Activated CD4-positive, CD25-positive, alpha-beta regulatory T cell treated with anti-CD3 and anti-CD28 coated beads, Interleukin-2, amount 50 U/mL, for 16 hours (primary cell): ENCODE data around the gene TMEM247.
"Not testable (repeated sequence)": the region's sequence is repeated elsewhere in the genome, so short reads cannot be mapped to it uniquely, and the experiment has no call there.

ENCODE experiments used
- DNase-seq: peaks from one replicate; pipeline ENCODE4 v3.0.0-alpha.2; 2020; ENCODE audit warnings: low read depth, low spot score

The TMEM247 gene

DNA sequence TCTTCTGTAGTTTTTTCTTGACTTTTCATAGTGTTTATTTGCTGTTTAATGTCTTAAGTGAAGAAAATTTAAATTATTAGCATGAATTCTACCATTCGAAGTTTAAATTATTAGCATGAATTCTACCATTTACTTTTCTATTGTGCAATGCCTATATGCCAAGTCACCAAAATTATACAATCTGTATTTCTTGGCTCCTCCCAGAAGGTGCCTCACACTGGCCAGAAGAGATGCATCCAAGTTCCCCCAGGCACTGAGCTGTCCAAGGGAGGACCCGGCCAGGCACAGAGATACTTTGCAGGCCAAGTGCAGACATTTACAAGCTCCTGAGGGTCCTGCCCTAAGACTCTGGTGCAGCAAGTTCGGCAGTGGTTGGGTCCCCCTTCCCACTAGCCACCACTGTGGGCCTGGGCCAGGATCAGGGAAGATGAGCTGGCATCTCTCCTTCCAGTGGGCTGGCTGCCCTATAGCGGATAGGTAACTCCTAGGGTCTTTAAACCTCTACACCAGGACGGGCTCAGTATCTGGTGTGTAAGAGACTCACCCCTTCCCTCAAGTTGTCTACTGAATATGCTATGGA, 31.3 kb downstream of the TMEM247 start:
- DNase-seq: no peak

DNA sequence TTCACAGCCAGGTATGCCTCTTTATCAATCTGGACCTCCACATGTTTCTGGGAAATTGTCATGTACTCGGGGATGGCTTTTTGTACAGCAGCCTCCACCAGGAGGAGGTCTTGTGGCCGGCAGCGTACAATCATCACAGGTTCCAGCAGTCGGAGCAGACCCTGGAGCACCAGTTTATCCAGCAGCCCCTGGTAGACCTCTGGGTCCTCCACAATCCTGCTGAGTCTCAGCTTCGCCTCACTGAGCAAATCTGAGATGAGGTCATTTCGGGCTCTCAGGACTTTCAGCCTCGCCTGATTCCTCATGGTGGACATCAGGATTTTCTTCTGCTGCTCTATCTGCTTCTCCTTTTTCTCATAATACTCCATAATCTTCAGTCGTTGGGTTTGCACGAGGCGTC, 32.8 kb downstream of the TMEM247 start:
- no peak for DNase-seq

DNA sequence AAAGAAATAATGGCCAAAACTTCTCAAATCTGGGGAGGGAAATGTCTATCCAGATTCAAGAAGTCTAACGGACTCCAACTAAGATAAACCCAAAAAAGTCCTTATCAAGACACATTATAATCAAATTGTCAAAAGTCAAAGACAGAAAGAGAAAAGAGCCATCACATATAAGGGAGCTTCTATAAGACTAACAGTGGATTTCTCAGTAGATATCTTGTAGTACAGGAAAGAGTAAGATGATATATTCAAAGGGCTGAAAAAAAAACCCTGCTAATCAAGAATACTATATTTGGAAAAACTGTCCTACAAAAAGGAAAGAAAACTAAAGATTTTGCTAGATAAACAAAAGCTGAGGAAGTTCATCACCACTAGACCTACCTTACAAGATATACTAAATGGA, 35.4 kb downstream of the TMEM247 start:
- no peak for DNase-seq

DNA sequence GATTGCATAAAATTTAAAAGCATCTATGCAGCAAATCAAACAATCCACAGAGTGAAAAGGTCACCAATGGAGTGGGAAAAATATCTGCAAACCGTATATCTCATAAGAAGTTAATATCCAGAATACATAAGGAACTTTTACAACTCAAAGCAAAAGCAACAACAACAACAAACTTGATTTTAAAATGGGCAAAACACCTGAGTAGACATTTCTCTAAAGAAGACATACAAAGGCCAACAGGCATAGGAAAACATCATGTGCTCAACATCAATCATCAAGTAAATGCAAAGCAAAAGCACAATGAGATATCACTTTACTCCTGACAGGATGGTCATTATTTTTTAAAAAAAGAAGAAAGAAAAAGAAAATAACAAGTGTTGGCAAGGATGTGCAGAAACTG, 38.1 kb downstream of the TMEM247 start:
- DNase-seq: no peak

DNA sequence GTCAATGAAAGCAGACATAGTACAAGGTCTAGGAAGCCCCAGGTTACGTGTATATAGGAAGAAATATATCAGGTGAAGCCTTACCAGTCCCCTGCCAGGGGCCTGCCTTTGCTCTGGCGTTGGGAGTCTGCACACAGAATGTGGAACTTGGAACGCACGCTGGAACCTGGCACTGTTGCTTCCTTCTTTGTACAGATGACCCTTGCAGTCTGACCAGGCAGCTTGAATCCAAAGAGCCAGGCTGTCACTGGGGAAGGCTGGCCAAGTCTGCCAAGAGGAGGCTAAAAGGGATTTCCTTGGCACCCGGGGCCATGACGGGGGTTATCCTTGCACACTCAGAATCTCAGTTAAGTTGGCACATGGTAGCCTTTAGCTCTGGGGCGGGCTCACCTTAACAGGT, 39.5 kb downstream of the TMEM247 start:
- DNase-seq: no peak

DNA sequence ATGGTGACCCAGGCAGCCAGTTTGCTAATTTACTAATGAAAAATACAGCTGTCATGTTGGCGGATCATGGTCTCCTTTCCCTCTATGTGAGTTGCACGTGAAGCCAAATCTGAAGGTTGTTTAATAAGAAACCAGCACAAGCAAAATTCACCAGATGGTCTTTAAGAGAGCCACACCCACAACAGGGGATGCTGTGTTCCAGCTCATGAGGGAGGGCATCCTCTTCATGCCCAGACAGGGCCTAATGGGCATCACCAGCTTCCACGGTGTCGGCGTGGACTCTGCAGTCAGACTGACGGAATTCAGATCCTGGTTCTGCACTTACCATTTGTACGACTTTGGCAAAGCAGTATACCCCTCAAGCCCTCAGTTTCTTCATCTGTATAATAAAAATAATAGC, 39.9 kb downstream of the TMEM247 start:
- no peak for DNase-seq

DNA sequence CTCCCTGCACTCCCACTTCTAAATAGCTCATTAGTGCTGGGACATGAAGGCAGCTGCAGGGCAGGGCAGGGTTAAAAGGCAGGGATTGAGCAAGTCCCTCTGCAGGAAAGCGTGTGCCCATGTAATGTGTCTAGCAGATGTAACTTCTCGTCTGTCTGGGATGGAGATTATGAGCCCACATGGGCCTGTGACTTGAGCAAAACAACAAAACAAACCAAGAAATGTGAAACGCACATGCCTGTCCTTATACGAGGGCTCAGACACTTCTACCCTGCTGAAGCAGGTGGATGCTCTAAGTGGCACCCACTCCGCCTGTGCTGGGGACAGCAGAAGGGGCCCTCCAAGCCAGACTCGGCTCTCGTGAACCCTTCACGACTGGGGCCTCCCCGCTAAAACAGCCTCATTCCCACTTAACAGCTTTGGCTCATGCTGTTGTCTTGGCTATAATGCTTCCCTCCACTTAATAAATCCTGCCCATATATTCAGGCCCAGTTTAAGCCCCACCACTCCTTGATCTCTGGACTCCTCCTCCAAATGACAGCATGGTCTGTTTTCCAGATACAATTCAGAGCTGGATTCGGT, 40.9 kb downstream of the TMEM247 start:
- no peak for DNase-seq

DNA sequence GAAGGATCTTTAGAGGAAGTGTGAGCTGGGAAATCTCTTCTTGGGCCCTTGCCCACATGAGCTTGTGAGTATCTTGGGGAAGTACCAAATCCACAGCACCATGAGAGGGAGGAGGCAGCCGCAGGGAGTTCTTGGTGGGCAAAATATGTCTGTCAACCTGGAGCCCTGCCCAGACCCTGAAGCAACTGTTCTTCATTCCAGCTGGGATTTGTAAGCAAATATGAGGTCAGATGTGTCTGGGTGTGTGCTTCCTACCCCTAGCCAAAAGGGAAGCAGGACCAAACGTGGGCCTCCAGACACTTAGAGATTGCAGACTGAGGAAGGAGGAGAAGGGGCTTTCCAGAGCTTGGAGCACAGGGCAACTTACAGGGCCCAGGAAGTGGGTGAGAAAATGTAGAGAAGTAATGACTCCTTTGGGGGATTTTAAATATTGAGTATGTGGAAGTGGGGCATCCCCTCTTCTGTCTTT, 41.9 kb downstream of the TMEM247 start:
- no peak for DNase-seq

DNA sequence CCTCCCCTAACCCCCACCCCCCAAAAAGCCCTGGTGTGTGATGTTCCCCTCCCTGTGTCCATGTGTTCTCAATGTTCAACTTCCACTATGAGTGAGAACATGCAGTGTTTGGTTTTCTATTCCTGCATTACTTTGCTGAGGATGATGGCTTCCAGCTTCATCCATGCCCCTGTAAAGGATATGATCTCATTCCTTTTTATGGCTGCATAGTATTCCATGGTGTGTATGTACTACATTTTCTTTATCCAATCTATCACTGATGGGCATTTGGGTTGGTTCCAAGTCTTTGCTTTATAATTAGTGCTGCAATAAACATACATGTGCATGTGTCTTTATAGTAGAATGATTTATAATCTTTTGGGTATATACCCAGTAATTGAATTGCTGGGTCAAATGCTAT, 43.0 kb downstream of the TMEM247 start:
- not testable (repeated sequence) for DNase-seq

DNA sequence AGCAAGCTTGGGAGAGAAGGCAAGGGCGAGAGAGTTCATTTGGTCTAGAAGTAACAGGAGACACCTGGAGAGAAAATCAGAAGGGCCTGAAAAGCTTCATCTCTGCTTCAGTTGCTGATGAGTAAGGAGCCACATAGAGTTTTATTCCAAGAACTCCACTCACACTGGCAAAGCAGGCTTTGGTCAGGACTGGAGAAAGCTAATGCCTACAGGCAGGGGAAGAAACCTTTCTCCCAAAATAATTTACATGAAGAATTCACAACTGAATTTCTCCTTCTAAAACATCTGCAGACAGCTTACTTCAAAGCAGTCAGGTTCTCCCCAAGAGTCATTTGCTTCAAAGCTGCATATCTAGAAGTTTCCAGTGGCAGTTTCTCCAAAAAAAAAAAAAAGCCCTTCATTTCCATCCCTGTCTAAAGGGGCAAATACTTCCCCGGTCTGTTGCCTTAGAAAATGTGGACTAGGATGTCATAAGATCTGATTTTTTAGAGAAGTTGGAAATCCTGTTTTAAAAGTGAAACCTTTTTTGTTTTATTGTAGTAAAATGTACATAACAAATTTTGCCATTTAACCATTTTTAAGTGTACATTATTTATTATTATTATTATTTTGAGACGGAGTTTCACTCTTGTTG, 46.3 kb downstream of the TMEM247 start:
- no peak for DNase-seq

DNA sequence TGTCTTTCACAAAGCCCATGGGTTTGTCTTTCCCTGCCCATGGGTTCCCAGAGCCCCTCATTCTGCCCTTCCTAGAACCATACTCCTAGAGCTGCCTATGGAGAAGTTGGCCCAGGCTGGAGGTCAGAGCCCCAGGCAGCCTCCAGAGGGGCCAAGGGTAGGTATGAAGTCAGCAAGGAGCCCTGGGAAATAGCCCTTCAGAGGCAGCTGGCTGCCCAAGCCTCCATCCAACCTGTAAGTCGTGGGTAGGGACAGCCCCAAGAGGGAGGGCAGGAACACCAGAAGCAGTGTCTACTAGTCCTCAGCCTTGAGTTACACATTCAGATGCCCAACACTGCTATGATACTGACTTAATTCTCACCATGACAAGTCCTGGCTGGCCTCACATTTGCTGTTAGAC, 49.5 kb downstream of the TMEM247 start:
- no peak for DNase-seq

DNA sequence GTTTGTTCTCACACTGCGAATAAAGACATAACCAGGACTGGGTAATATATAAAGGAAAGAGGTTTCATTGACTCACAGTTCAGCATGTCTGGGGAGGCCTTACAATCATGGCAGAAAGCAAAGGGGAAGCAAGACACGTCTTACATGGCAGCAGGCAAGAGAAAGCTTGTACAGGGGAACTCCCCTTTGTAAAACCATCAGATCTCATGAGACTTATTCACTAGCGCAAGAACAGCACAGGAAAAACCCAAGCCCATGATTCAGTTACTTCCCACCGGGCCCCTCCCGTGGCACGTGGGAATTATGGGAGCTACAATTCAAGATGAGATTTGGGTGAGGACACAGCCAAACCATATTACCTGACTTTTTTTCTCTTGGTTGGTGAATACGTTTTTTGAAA, 51.3 kb downstream of the TMEM247 start:
- no peak for DNase-seq

DNA sequence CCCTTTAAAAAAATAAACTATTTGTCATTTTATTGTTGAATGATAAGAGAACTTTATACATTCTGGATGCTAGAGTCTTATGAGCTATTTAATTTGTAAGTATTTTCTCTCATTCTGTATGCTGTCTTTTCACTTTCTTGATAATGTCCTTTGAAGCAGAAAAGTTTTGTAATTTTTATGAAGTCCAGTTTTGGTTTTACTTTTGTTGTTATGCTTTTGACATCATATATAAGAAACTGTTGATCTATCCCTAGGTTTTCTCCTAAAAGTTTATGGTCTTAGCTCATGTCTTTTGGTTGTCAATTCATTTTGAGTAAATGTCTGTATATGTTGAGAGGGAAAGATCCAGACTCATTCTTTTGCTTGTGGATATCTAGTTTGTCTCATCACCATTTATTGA, 52.5 kb downstream of the TMEM247 start:
- DNase-seq: no peak
